ENCODE measurements around the gene TUBA3D.
"Not testable (repeated sequence)": the region's sequence is repeated elsewhere in the genome, so short reads cannot be mapped to it uniquely, and the experiment has no call there.

DNA sequence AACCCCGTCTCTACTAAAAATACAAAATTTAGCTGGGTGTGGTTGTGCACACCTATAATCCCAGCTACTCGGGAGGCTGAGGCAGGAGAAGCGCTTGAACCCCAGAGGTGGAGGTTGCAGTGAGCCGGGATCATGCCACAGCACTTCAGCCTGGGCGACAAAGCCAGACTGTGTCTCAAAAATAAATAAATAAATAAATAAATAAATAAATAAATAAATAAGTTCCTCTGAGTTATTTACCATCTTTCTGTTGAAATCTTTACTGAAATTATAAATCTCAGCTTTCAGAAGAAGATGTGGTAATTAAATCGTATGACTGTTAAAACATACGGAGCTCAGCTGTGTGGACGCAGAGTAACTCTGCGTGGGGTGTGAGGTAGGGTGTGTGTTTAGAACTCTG is 27.9 kb upstream of the TUBA3D start:
- TF ChIP-seq, protein P1, sequence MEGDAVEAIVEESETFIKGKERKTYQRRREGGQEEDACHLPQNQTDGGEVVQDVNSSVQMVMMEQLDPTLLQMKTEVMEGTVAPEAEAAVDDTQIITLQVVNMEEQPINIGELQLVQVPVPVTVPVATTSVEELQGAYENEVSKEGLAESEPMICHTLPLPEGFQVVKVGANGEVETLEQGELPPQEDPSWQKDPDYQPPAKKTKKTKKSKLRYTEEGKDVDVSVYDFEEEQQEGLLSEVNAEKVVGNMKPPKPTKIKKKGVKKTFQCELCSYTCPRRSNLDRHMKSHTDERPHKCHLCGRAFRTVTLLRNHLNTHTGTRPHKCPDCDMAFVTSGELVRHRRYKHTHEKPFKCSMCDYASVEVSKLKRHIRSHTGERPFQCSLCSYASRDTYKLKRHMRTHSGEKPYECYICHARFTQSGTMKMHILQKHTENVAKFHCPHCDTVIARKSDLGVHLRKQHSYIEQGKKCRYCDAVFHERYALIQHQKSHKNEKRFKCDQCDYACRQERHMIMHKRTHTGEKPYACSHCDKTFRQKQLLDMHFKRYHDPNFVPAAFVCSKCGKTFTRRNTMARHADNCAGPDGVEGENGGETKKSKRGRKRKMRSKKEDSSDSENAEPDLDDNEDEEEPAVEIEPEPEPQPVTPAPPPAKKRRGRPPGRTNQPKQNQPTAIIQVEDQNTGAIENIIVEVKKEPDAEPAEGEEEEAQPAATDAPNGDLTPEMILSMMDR (IDR thresholded peaks at IDR 0.05) = not testable (repeated sequence)
- TF ChIP-seq POLR2A (IDR thresholded peaks at IDR 0.05) = not testable (repeated sequence)
